GM21737 (cell line): Measurements from ENCODE around the gene ITCH.
"Not testable (repeated sequence)": the region's sequence is repeated elsewhere in the genome, so short reads cannot be mapped to it uniquely, and the experiment has no call there.

Experiments
- ATAC-seq: cut with Tn5 transposase; IDR thresholded peaks from one replicate; pipeline ENCODE4 v1.9.1; 2021; ENCODE audit warnings: mild to moderate bottlenecking, moderate library complexity; ENCODE audit not compliant: unreplicated experiment

The ITCH gene

DNA sequence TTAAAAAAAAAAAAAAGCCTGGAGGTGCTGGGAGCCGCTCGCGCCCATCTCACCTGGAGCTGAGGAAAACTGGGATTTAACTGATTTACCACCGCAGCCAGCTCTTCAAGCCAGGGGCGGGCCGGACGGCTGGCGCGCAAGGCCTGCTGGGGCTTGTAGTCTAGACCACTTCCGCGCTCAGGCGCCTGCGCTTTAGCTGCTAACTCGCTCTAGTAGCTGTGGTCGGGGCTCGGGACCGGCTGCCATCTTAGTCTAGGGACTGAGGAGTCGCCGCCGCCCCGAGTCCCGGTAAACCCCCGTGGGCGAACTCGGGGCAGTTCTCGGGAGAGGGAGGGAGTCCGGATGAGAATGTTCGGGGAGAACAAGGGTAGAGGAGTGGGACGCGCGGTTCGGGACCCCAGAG is at the start of gene ITCH:
TSS of gene ITCH (plus strand) at position 212 of the 403 bp plus-strand sequence. CDS start 30,539 bp downstream, outside the sequence.
- ATAC-seq: peak; percentile 92

DNA sequence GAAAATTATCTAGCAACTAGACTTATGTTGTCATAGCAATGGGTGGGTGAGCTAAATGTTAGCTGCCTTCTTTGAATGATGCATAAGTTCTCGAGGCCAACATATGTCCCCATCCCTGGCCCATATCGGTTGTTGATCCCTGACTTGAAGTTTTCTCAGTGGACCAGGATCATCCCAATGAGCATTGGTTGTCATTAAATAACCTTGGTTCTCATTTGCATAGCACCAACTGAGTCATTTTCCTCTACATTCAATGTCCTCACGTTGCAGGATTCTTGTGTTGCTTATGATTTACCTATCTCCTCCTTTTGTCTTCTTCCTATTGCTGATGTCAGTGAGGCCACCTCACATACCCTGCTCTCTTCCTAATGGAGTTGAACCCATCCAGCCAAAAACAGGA is 47.8 kb upstream of the ITCH start:
- no peak for ATAC-seq

DNA sequence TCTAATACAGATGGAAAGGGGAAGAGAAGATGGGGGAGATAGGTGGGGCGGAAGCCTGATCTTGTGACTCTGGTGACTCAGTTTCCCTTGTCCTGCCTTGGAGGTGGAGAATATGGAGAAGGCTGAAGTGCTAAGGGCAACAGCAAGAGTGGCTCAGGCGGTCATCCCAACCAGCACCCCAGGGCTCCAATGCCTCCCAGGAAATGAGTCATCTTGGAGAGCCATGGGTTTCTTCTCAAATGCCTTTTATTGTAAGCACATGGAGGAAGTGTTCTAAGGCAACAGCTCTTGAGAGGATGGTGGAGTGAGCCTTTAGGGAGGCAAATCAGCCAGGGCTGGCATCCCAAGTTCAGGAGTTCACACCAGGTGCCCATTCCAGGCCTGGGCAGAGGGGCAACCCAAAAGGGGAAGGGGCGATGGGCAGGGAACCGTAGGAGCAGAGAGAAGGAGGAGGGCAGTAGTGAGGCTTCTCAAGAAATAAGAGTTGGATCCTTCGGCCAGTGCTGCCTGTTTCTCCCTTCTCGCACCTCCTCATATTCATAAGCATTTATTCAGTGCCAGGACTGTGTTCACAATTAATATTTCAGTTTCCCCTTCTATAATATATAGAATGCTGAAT is 46.8 kb upstream of the ITCH start:
- ATAC-seq: no peak

DNA sequence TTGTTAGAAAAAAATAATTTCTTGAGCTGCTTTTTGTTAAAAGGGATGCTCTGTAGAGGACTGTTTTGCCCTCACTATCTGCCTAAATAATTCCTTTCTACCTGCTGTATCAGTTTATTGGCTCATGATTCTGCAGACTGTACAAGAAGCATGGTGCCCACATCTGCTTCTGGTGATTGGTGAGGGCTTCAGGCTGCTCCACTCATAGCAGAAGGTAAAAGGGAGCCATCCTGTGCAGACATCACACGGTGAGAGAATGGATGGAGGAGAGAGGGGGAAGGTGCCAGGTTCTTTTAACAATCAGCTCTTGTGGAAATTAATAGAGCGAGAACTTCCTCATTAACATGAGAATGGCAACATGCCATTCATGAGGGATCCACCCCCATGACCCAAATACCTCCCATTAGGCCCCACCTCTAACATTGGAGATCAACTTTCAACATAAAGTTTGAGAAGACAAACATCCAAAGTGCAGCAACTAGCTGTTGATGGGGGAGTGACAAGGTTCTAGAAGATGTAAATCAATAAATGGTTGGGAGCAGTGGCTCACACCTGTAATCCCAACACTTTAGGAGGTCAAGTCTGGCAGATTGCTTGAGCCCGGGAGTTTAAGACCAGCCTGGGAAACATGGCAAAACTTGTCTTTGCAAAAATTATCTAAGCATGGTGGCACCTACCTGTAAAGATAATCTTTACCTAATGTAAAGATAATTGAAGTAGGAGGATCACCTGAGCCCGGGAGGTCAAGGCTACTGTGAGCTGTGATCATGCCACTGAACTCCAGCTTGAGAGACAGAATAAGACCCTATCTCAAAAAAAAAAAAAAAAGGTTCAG is 44.2 kb upstream of the ITCH start:
- no peak for ATAC-seq

DNA sequence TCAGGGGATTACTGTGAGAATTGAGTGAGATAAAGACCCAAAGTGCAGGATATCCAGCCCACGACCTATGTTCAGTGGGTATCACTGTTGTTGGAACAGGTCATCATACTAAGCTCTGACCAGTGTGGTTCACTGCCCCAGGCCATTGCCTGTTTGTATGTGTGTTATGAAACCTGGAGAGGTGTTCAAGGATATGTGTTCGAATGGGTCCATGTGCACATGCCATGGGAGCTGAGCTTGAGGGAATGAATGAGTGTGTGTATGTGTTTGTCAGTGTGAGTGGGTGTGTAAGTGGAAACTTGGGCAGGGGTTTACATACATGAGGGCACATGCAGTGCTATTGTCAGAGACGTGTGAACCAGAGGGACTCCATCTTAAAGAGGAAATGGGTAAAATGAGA is 42.2 kb upstream of the ITCH start:
- ATAC-seq: no peak

DNA sequence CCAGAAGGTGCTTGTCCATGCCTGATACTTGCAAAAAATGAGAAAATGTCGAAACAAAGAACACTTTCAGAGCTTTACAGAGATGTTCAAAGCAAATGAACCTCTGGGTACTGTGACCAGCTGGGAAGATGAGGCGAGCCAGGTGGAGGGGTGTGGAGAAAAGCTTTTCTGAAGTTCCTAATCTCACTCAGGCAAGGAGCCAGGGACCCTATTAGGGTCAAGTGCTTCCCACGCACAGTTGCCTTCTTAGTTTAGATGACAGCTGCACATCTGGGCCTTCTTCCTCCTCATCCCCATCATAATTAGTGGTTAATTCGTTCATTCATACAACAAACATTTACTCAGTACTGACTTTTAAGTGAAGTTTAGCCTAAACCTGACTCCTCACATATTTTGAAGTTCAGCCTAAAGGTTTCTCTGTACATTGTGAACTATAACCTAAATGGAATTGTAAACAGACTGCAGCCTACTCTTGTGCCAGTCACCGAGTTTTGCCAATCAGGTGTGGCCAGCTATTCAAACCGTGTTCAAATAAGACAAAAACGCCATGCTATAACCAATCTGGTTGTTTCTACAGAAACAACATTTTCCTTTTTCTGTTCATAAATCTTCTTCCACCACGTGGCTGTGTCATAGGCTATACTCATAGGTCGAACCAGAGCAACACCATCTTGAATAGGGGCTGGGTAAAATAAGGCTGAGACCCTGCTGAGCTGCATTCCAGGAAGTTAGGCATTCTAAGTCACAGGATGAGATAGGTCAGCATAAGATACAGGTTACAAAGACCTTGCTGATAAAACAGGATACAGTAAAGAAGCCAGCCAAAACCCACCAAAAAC is 40.6 kb upstream of the ITCH start:
- no peak for ATAC-seq

DNA sequence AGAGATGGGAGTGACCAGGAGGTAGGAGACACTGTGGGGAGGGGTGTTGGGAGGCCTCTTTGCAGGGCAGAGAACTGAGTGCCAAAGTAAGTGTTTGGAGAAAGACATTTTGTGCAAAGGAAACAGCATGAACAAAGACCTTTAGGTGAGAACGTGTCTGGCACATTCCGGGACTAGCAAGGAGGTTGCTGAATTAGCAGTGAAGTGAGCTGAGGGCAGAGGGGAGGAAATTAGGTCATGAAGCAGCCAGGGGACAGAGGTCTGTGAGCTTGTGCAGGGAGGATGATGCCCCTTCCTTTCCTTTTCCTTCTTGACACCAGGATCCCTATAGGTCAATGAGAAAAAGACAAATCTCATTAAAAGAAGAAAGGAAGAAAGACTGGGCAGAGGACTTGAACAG is 38.5 kb upstream of the ITCH start:
- no peak for ATAC-seq

DNA sequence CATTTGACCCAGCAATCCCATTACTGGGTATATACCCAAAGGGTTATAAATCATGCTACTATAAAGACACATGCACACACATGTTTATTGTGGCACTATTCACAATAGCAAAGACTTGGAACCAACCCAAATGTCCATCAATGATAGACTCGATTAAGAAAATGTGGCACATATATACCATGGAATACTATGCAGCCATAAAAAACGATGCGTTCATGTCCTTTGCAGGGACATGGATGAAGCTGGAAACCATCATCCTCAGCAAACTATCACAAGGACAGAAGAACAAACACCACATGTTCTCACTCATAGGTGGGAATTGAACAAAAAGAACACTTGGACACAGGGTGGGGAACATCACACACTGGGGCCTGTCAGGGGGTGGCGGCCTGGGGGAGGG is 34.9 kb upstream of the ITCH start:
- ATAC-seq: not testable (repeated sequence)

DNA sequence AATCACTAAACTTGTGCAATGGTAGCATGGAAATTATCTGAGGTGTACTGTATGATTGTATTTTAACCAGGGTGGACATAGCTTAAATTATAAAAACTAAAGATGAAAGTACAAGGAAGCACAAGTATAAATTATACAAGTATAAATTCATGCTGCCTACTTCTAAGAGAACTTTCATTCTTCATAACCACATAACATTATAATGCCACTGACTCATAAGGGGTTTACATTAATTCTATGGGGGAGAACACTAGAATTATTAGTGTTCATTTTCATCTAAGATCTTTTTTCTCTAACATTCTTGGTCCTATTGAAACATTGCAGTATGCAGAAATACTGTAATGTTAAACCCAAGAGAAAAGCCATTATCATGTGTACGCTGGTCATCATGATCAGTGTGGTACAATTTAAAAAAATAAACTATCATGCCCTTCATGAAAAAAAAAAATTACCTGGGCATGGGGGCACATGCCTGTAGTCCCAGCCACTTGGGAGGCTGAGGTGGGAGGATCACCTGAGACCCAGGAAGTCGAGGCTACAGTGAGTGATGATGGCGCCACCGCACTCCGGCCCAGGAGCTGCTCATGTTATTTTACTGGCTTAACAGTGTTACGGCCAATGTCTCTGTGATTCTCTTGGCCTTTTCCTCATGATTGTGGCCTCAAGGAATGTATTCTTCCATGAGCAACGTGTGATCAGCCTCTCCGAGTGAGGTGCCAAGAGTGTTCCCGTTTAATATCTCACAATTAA is 34.0 kb upstream of the ITCH start:
- no peak for ATAC-seq

DNA sequence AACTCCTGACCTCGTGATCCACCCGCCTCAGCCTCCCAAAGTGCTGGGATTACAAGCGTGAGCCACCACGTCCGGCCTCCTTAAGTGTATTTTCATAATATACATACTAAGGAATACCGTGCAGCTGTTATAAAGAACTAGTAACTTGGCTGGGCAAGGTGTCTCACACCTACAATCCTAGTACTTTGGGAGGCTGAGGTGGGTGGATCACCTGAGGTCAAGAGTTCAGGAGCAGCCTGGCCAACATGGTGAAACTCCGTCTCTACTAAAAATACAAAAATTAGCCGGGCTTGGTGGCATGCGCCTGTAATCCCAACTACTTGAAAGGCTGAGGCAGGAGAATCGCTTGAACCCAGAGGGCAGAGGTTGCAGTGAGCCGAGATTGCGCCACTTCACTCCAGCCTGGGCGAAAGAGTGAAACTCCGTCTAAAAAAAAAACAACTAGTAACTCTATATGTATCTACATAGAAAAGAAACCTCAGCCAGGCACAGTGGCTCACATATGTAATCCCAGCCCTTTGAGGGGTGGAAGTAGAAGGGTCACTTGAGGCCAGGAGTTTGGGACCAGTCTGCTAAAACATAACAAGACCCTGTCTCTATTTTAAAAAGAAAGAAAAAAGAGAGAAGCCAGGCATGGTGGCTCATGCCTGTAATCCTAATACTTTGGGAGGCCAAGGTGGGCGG is 32.1 kb upstream of the ITCH start:
- not testable (repeated sequence) for ATAC-seq

DNA sequence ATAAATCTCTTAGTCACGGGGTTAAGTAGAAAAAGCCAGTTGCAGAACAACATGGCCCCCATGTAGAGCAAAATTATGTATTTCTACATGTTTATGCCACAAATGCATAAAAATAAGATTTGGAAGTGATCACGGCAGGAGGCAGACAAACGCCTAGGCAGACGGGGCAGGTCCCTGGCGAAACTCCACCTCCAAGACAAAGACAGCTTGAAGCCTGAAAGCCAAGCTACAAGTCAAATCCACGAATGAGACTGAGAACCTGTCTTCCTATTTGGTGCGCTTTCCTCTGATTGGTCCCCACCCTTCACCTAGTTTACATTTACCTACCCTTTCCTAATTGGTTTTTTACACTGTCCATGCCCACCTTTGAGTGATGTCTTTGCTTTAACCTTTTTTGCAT is 31.2 kb upstream of the ITCH start:
- ATAC-seq: no peak

DNA sequence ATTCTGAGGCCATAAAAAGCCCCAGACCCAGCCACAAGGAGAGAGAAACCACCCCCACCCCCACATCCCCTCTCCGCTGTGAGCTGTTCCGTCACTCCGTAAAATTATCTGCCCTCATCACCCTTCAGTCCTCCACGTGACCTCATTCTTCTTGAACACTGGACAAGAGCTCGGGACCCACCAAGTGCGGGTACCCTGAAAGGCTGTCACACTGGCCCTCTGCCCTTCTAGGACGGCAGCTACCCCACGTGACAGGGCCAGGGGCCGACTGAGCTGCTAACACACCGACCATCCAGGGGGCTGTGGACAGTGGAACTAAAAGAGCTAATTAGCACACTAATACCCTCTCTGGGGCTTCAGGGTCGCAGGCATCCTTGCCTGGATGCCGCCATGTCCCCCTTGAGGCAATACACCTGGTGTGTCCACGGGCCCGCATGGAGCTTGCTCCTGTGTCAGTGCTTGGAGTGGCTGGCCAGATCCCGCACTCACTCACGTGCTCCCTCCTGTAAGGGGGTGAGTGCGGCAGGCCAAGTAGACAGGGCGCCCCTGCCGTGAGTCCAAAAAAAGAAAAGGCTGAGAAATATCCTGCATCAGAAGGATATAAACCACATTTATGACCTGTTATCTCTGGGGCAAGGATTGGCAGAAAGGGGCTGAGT is 30.7 kb upstream of the ITCH start:
- no peak for ATAC-seq

DNA sequence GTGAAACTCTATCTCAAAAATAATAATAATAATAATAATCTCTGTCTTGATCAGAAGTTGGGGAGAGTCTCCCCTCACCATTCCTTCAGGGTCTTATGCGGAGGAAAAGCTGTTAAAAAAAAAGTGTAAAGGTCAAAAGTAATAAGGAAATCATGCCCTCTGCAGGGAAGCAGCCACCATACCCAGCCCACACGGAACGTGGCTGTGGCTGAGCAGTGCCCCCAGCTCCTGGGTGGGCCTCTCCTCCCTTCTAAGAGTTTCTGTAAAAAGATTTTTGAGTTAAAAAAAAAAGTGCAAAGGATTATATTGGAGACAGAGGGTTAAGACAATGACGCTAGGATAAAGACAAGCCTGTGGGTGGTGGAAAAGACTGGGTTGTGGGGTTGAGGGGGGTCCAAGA is 29.3 kb upstream of the ITCH start:
- ATAC-seq: no peak

DNA sequence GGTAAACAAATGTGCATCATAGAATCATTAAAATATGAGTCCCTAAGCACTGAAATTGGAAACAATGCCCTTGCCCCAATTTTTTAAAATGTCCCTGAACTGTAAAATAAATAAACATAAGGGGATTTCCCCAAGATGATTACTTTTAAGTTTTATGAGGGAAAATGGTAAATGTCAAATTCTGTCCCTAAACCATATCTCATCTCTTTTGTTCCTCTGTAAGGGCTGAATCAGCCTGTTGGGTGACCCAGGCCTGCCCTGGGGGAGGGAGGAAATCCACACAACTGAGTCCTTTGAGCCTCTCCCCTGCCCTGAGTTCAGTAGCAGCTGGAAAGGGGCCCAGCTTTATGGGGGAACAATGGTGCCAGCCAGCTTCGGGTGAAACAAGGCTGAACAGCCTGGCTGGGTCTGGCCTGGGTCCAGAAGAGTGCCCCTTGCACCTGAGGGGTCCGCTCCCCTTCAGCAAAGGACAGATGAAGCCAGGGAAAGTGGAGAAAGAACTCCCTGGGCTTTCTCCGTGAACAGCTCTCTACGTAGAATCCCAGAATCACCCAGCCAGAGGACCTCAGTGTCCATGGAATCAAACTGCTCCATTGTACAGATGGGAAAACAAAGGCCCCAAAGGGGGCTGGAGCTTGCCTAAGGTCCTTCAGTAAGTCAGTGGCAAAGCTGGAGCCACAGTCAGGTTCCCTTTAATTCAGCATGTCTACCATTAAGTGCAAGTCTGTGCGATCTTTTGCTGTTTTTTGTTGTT is 28.2 kb upstream of the ITCH start:
- no peak for ATAC-seq

DNA sequence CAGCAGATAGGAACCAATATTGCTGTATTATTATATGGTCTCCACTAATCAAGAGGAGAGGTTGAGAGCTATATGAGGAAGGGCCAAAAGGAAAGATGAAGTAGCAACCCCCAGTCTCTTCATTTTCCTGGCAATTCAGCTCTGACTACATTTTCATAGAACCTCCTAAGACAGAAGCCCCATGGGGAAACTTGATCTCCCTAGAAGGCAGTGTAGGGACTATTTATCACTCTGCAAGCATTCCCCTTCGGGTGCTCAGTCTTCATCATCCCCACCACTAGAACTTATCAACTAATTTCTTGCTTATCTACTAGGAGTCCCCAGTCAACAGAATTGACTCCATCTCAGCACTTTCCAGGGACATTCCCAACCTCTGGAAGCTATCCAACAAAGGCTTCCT is 25.5 kb upstream of the ITCH start:
- no peak for ATAC-seq

DNA sequence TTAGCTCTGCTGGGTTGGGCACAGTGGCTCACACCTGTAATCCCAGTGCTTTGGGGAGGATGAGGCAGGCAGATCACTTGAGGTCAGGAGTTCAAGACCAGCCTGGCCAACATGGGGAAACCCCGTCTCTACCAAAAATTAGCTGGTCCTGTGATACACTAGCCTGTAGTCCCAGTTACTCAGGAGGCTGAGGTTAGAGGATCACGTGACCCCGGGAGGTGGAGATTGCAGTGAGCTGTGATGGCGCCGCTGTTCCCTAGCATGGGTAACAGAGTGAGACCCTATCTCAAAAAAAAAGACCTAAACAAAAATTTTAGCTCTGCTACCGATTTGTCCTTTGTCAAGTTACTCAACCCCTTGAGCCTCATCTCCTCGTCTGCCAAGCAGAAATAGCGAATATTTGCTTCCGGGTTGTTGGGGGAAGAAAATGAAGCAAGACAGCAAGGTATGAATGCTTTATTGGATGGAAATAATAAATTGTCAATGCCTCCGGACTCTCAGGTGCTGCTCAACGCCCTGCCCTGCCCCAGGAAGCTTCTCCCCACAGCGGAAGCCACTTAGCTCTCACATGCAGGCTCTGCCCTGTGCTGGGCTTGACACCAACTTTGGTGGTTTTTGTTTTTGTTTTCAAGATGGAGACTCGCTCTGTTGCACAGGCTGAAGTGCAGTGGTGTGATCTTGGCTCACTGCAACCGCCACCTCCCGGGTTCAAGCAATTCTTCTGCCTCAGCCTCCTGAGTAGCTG is 24.9 kb upstream of the ITCH start:
- ATAC-seq: no peak

DNA sequence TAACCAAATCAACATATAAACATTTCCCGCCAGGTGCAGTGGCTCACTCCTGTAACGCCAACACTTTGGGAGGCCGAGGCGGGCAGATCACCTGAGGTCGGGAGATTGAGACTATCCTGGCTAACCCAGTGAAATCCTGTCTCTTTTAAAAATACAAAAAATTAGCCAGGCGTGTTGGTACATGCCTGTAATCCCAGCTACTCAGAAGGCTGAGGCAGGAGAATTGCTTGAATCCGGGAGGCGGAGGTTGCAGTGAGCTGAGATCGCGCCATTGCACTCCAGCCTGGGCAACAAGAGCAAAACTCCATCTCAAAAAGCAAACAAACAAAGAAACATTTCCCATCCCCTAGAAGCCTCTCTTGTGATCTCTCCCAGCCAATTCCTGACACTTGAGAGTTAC is 22.3 kb upstream of the ITCH start:
- ATAC-seq: not testable (repeated sequence)

DNA sequence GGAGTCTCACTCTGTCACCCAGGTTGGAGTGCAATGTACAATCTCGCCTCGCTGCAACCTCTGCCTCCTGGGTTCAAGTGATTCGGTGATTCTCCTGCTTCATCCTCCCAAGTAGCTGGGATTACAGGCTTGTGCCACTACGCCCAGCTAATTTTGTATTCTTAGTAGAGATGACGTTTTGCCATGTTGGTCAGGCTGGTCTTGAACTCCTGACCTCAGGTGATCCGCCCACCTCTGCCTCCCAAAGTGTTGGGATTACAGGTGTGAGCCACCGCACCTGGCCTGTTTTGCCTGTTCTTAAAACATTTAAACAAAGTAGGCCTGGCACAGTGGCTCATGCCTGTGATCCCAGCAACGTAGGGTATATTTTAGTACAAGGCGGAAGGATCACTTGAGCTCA is 21.9 kb upstream of the ITCH start:
- not testable (repeated sequence) for ATAC-seq
